Activated T-cell treated with anti-CD3 and anti-CD28 coated beads, Interleukin-2, amount 50 U/mL, for 4 hours (primary cell): Measurements from ENCODE around the gene MED15. TPM values are rescaled to one million over a fixed set of nuclear protein-coding genes. Genes with fewer than 3 reads are reported as not detected.

Experiments
- ATAC-seq, 2 donors: fragments of 200-7000 bp; cut with Tn5 transposase; one replicate each; pipeline ENCODE4 v1.10.0; 2021
- DNase-seq: peaks from one replicate; pipeline ENCODE4 v3.0.0-alpha.2; 2020
- H3K27me3 Mint-ChIP-seq: one replicate; pipeline ENCODE4 v1.8.0; 2021; ENCODE audit warnings: low read depth, mixed read lengths
- H3K36me3 Mint-ChIP-seq: one replicate; pipeline ENCODE4 v1.8.0; 2022; ENCODE audit warnings: mixed read lengths; ENCODE audit not compliant: insufficient read depth
- H3K4me1 Mint-ChIP-seq: one replicate; pipeline ENCODE4 v1.8.0; 2021; ENCODE audit warnings: low read depth, mixed read lengths
- H3K4me3 Mint-ChIP-seq: one replicate; pipeline ENCODE4 v1.8.0; 2021; ENCODE audit warnings: mild to moderate bottlenecking, moderate library complexity, mixed read lengths
- H3K9me3 Mint-ChIP-seq: one replicate; pipeline ENCODE4 v1.8.0; 2021; ENCODE audit warnings: mixed read lengths
- total RNA-seq, 3 donors: library from RNA; stranded (reverse); gene quantifications; one replicate each; pipeline ENCODE4 v1.2.1, GENCODE V29; 2021

The MED15 gene
- total RNA-seq, 3 donors from 2014 or later: 83.2 to 90.5 (median 84.0) TPM

- ATAC-seq: no peak
- peaks cover 43% of the 10 kb centered on the region for H3K36me3 Mint-ChIP-seq
- H3K27me3 Mint-ChIP-seq: no peaks in the 10 kb centered on the region
- peak overlapping the region; percentile 57 for H3K4me3 Mint-ChIP-seq
- peaks cover 86% of the 10 kb centered on the region for H3K4me1 Mint-ChIP-seq
- DNase-seq: no peak
- H3K9me3 Mint-ChIP-seq: no peaks in the 10 kb centered on the region
Measured at GRCh38 chr22:20568502-20569058, 61.2 kb downstream of the MED15 start.

GRCh38 chr22:20569059-20570058 lies 61.9 kb downstream of the MED15 start:
- H3K4me3 Mint-ChIP-seq: peak overlapping the region; percentile 57
- peaks cover 44% of the 10 kb centered on the region for H3K36me3 Mint-ChIP-seq
- H3K27me3 Mint-ChIP-seq: no peaks in the 10 kb centered on the region
- ATAC-seq: peak; percentile 72 to 76
- peak; percentile 61 for DNase-seq
- H3K4me1 Mint-ChIP-seq: peaks cover 78% of the 10 kb centered on the region
- no peaks in the 10 kb centered on the region for H3K9me3 Mint-ChIP-seq

- Mint-ChIP-seq H3K4me1 (peaks cover 64% of the 10 kb centered on the region), H3K27me3 (no peaks in the 10 kb centered on the region), H3K9me3 (no peaks in the 10 kb centered on the region), H3K36me3 (peaks cover 46% of the 10 kb centered on the region), H3K4me3 (no peak overlapping the region)
- no peak for DNase-seq
- ATAC-seq: no peak
Measured at GRCh38 chr22:20571078-20571503, 63.7 kb downstream of the MED15 start.

GRCh38 chr22:20571531-20572007 lies 64.2 kb downstream of the MED15 start:
- DNase-seq: peak; percentile 65
- no peaks in the 10 kb centered on the region for H3K27me3 Mint-ChIP-seq
- no peak for ATAC-seq
- H3K9me3 Mint-ChIP-seq: no peaks in the 10 kb centered on the region
- no peak overlapping the region for H3K4me3 Mint-ChIP-seq
- H3K4me1 Mint-ChIP-seq: peaks cover 61% of the 10 kb centered on the region
- peaks cover 43% of the 10 kb centered on the region for H3K36me3 Mint-ChIP-seq

- peaks cover 40% of the 10 kb centered on the region for H3K36me3 Mint-ChIP-seq
- no peak overlapping the region for H3K4me3 Mint-ChIP-seq
- DNase-seq: no peak
- no peaks in the 10 kb centered on the region for H3K9me3 Mint-ChIP-seq
- no peaks in the 10 kb centered on the region for H3K27me3 Mint-ChIP-seq
- no peak for ATAC-seq
- H3K4me1 Mint-ChIP-seq: peaks cover 58% of the 10 kb centered on the region
Measured at GRCh38 chr22:20572132-20572802, 64.9 kb downstream of the MED15 start.

GRCh38 chr22:20573176-20573832 lies 65.9 kb downstream of the MED15 start:
- ATAC-seq (no peak), DNase-seq (no peak)
- no peaks in the 10 kb centered on the region for H3K9me3 Mint-ChIP-seq
- H3K4me3 Mint-ChIP-seq: no peak overlapping the region
- peaks cover 51% of the 10 kb centered on the region for H3K4me1 Mint-ChIP-seq
- no peaks in the 10 kb centered on the region for H3K27me3 Mint-ChIP-seq
- H3K36me3 Mint-ChIP-seq: peaks cover 44% of the 10 kb centered on the region

- Mint-ChIP-seq H3K4me3 (no peak overlapping the region), H3K36me3 (peaks cover 43% of the 10 kb centered on the region)
Measured at GRCh38 chr22:20573833-20574615, 66.6 kb downstream of the MED15 start.

GRCh38 chr22:20574920-20575353 lies 67.5 kb downstream of the MED15 start:
- ATAC-seq: no peak
- DNase-seq: no peak
- no peaks in the 10 kb centered on the region for H3K27me3 Mint-ChIP-seq
- no peaks in the 10 kb centered on the region for H3K9me3 Mint-ChIP-seq
- H3K4me1 Mint-ChIP-seq: peaks cover 41% of the 10 kb centered on the region
- H3K36me3 Mint-ChIP-seq: peaks cover 42% of the 10 kb centered on the region
- H3K4me3 Mint-ChIP-seq: no peak overlapping the region

More at GRCh38 chr22:20573833-20574615, 66.6 kb downstream of the MED15 start:
- H3K27me3 Mint-ChIP-seq: no peaks in the 10 kb centered on the region
- no peak for ATAC-seq
- no peaks in the 10 kb centered on the region for H3K9me3 Mint-ChIP-seq
- no peak for DNase-seq
- peaks cover 48% of the 10 kb centered on the region for H3K4me1 Mint-ChIP-seq

GRCh38 chr22:20575724-20576444 lies 68.5 kb downstream of the MED15 start:
- Mint-ChIP-seq H3K4me3 (no peak overlapping the region), H3K36me3 (peaks cover 42% of the 10 kb centered on the region), H3K27me3 (no peaks in the 10 kb centered on the region), H3K4me1 (peaks cover 42% of the 10 kb centered on the region), H3K9me3 (no peaks in the 10 kb centered on the region)
- ATAC-seq: no peak
- no peak for DNase-seq

GRCh38 chr22:20576445-20576816 lies 69.0 kb downstream of the MED15 start:
- H3K36me3 Mint-ChIP-seq: peaks cover 41% of the 10 kb centered on the region
- no peaks in the 10 kb centered on the region for H3K27me3 Mint-ChIP-seq
- ATAC-seq (no peak), DNase-seq (no peak)
- peaks cover 38% of the 10 kb centered on the region for H3K4me1 Mint-ChIP-seq
- H3K4me3 Mint-ChIP-seq: no peak overlapping the region
- H3K9me3 Mint-ChIP-seq: no peaks in the 10 kb centered on the region

- Mint-ChIP-seq H3K9me3 (no peaks in the 10 kb centered on the region), H3K4me3 (no peak overlapping the region), H3K36me3 (peaks cover 37% of the 10 kb centered on the region), H3K27me3 (no peaks in the 10 kb centered on the region), H3K4me1 (peaks cover 32% of the 10 kb centered on the region)
- no peak for ATAC-seq
- no peak for DNase-seq
Measured at GRCh38 chr22:20577045-20577444, 69.6 kb downstream of the MED15 start.

- ATAC-seq (no peak), DNase-seq (no peak)
- H3K4me1 Mint-ChIP-seq: peaks cover 28% of the 10 kb centered on the region
- no peaks in the 10 kb centered on the region for H3K9me3 Mint-ChIP-seq
- H3K27me3 Mint-ChIP-seq: no peaks in the 10 kb centered on the region
- no peak overlapping the region for H3K4me3 Mint-ChIP-seq
- H3K36me3 Mint-ChIP-seq: peaks cover 34% of the 10 kb centered on the region
Measured at GRCh38 chr22:20577549-20577975, 70.2 kb downstream of the MED15 start.

GRCh38 chr22:20578192-20578591 lies 70.8 kb downstream of the MED15 start:
- DNase-seq: no peak
- Mint-ChIP-seq H3K36me3 (peaks cover 32% of the 10 kb centered on the region), H3K4me3 (no peak overlapping the region), H3K9me3 (no peaks in the 10 kb centered on the region), H3K4me1 (peaks cover 28% of the 10 kb centered on the region), H3K27me3 (no peaks in the 10 kb centered on the region)
- ATAC-seq: no peak
